ES-I3 (cell line): ENCODE data around the gene NCAM1.

Experiments
- H3K36me3 ChIP-seq: 2 replicates; pipeline ENCODE4 v1.6.1; 2013; ENCODE audit warnings: mild to moderate bottlenecking, low read length, control low read depth, moderate library complexity; ENCODE audit not compliant: insufficient read depth
- H3K4me1 ChIP-seq: 2 replicates; pipeline ENCODE4 v1.6.1; 2013; ENCODE audit warnings: mild to moderate bottlenecking, control low read depth, low read length; ENCODE audit not compliant: insufficient read depth
- H3K9ac ChIP-seq: 2 replicates; pipeline ENCODE4 v1.6.1; 2013; ENCODE audit warnings: low read depth, mild to moderate bottlenecking, low read length, moderate library complexity
- H3K9me3 ChIP-seq: 2 replicates; pipeline ENCODE4 v1.6.1; 2013; ENCODE audit warnings: mild to moderate bottlenecking, low read length, moderate library complexity; ENCODE audit not compliant: control insufficient read depth, insufficient read depth

Gene NCAM1

GRCh38 chr11:113199866-113200265, 238.6 kb downstream of the NCAM1 start:
- H3K4me1 ChIP-seq = peaks cover 10% of the 10 kb centered on the region; the same call in 1 of the 2 replicates
- no peaks in the 10 kb centered on the region for H3K36me3 ChIP-seq
- no peak overlapping the region for H3K9ac ChIP-seq

GRCh38 chr11:113201054-113201818, 240.0 kb downstream of the NCAM1 start:
- no peak overlapping the region for H3K9ac ChIP-seq
- H3K9me3 ChIP-seq = no peaks in the 10 kb centered on the region
- H3K36me3 ChIP-seq = no peaks in the 10 kb centered on the region
- peaks cover 10% of the 10 kb centered on the region; the same call in 1 of the 2 replicates for H3K4me1 ChIP-seq

More at GRCh38 chr11:113199866-113200265, 238.6 kb downstream of the NCAM1 start:
- H3K9me3 ChIP-seq = no peaks in the 10 kb centered on the region

- no peaks in the 10 kb centered on the region for H3K9me3 ChIP-seq
- peaks cover 10% of the 10 kb centered on the region; the same call in 1 of the 2 replicates for H3K4me1 ChIP-seq
- H3K36me3 ChIP-seq = no peaks in the 10 kb centered on the region
- H3K9ac ChIP-seq = no peak overlapping the region
Observed at GRCh38 chr11:113202431-113202830, 241.2 kb downstream of the NCAM1 start.

GRCh38 chr11:113203141-113203753, 242.0 kb downstream of the NCAM1 start:
- Histone ChIP-seq H3K36me3 (no peaks in the 10 kb centered on the region), H3K9me3 (no peaks in the 10 kb centered on the region), H3K9ac (no peak overlapping the region), H3K4me1 (peaks cover 10% of the 10 kb centered on the region; the same call in 1 of the 2 replicates)

GRCh38 chr11:113204280-113204679, 243.1 kb downstream of the NCAM1 start:
- Histone ChIP-seq H3K9ac (no peak overlapping the region), H3K9me3 (no peaks in the 10 kb centered on the region), H3K4me1 (peaks cover 10% of the 10 kb centered on the region; the same call in 1 of the 2 replicates), H3K36me3 (no peaks in the 10 kb centered on the region)

GRCh38 chr11:113213549-113213948, 252.3 kb downstream of the NCAM1 start:
- Histone ChIP-seq H3K9ac (no peak overlapping the region), H3K9me3 (no peaks in the 10 kb centered on the region), H3K36me3 (no peaks in the 10 kb centered on the region), H3K4me1 (no peaks in the 10 kb centered on the region)

- Histone ChIP-seq H3K36me3 (no peaks in the 10 kb centered on the region), H3K9me3 (peaks cover 8% of the 10 kb centered on the region), H3K4me1 (no peaks in the 10 kb centered on the region), H3K9ac (no peak overlapping the region)
Observed at GRCh38 chr11:113222241-113222640, 261.0 kb downstream of the NCAM1 start.

- Histone ChIP-seq H3K9me3 (no peaks in the 10 kb centered on the region), H3K4me1 (no peaks in the 10 kb centered on the region), H3K9ac (no peak overlapping the region), H3K36me3 (no peaks in the 10 kb centered on the region)
Observed at GRCh38 chr11:113234888-113235287, 273.7 kb downstream of the NCAM1 start.

GRCh38 chr11:113237261-113237660, 276.0 kb downstream of the NCAM1 start:
- no peaks in the 10 kb centered on the region for H3K4me1 ChIP-seq
- no peaks in the 10 kb centered on the region for H3K9me3 ChIP-seq
- H3K36me3 ChIP-seq = no peaks in the 10 kb centered on the region
- H3K9ac ChIP-seq = no peak overlapping the region

GRCh38 chr11:113238721-113239120, 277.5 kb downstream of the NCAM1 start:
- Histone ChIP-seq H3K4me1 (no peaks in the 10 kb centered on the region), H3K9ac (no peak overlapping the region), H3K9me3 (no peaks in the 10 kb centered on the region), H3K36me3 (no peaks in the 10 kb centered on the region)

GRCh38 chr11:113240389-113240788, 279.2 kb downstream of the NCAM1 start:
- Histone ChIP-seq H3K4me1 (no peaks in the 10 kb centered on the region), H3K9me3 (no peaks in the 10 kb centered on the region), H3K36me3 (no peaks in the 10 kb centered on the region), H3K9ac (no peak overlapping the region)

GRCh38 chr11:113240790-113241635, 279.8 kb downstream of the NCAM1 start:
- Histone ChIP-seq H3K36me3 (no peaks in the 10 kb centered on the region), H3K9ac (no peak overlapping the region), H3K9me3 (no peaks in the 10 kb centered on the region), H3K4me1 (no peaks in the 10 kb centered on the region)

GRCh38 chr11:113241636-113242054, 280.4 kb downstream of the NCAM1 start:
- H3K4me1 ChIP-seq = no peaks in the 10 kb centered on the region
- no peak overlapping the region for H3K9ac ChIP-seq
- no peaks in the 10 kb centered on the region for H3K36me3 ChIP-seq
- H3K9me3 ChIP-seq = no peaks in the 10 kb centered on the region

- Histone ChIP-seq H3K36me3 (no peaks in the 10 kb centered on the region), H3K9ac (no peak overlapping the region)
Observed at GRCh38 chr11:113242060-113242459, 280.8 kb downstream of the NCAM1 start.

More at GRCh38 chr11:113242060-113242459, 280.8 kb downstream of the NCAM1 start:
- Histone ChIP-seq H3K4me1 (no peaks in the 10 kb centered on the region), H3K9me3 (no peaks in the 10 kb centered on the region)
